HEK293 (cell line): ENCODE results near the gene TREX2.

Source experiments
- CTCF ChIA-PET: fragments of 350-600 bp; formaldehyde crosslinking; extraction: SDS; loops from one replicate; lab custom pipeline; 2021; ENCODE audit warnings: antibody characterized with exemption; lab: Yijun Ruan, JAX
- POLR2A ChIA-PET: fragments of 300-600 bp; formaldehyde crosslinking; extraction: SDS; loops from one replicate; lab custom pipeline; 2020; ENCODE audit warnings: antibody characterized with exemption, inconsistent platforms; lab: Yijun Ruan, JAX
- H3K27ac ChIP-seq: fragments of 200-500 bp; sonication (Bioruptor generic); 2 replicates; pipeline ENCODE4 v1.5.1; 2014; ENCODE audit warnings: low read depth, low read length, control low read depth, inconsistent platforms; ENCODE audit errors: extremely low read depth
- H3K36me3 ChIP-seq, 2 experiments: fragments of 200-500 bp in 1 of 2; sonication (Bioruptor generic) in 1 of 2; 1 replicate in 1 of 2; 2 replicates in 1 of 2; pipeline ENCODE4 v1.5.1; 2014 to 2017; ENCODE audit warnings: inconsistent platforms in 2 of 2, low read length in 2 of 2; ENCODE audit not compliant: control insufficient read depth in 2 of 2, insufficient read depth in 1 of 2
- H3K4me1 ChIP-seq: fragments of 200-500 bp; sonication (Bioruptor generic); 2 replicates; pipeline ENCODE4 v1.5.1; 2014; ENCODE audit warnings: mild to moderate bottlenecking, low read length, inconsistent platforms; ENCODE audit not compliant: control insufficient read depth, insufficient read depth
- H3K4me3 ChIP-seq: 2 replicates; pipeline ENCODE4 v1.5.1; 2011; ENCODE audit warnings: low read depth, mild to moderate bottlenecking, control low read depth, low read length, moderate library complexity
- H3K9me3 ChIP-seq: fragments of 200-500 bp; sonication (Bioruptor generic); 2 replicates; pipeline ENCODE4 v1.5.1; 2014; ENCODE audit warnings: low read depth, low read length, inconsistent platforms; ENCODE audit not compliant: control insufficient read depth, insufficient read depth
- GLIS2 ChIP-seq: fragments of 450-650 bp; formaldehyde crosslinking; IDR thresholded peaks from 2 replicates; pipeline ENCODE4 v1.5.1; 2016; ENCODE audit warnings: missing biosample characterization, missing genetic modification characterization
- PRDM10 ChIP-seq: fragments of 450-650 bp; formaldehyde crosslinking; IDR thresholded peaks from 2 replicates; pipeline ENCODE4 v1.5.1; 2016; ENCODE audit warnings: missing biosample characterization, missing genetic modification characterization
- SALL2 ChIP-seq: fragments of 450-650 bp; formaldehyde crosslinking; IDR thresholded peaks from 2 replicates; pipeline ENCODE4 v1.5.0; 2017; ENCODE audit warnings: missing biosample characterization, mild to moderate bottlenecking, missing genetic modification characterization, borderline replicate concordance
- SP7 ChIP-seq: fragments of 450-650 bp; formaldehyde crosslinking; IDR thresholded peaks from 2 replicates; pipeline ENCODE4 v1.5.1; 2016; ENCODE audit warnings: missing biosample characterization, missing genetic modification characterization
- ZBTB1 ChIP-seq: fragments of 450-650 bp; formaldehyde crosslinking; IDR thresholded peaks from 2 replicates; pipeline ENCODE4 v1.5.1; 2016; ENCODE audit warnings: missing biosample characterization, missing genetic modification characterization
- ZBTB17 ChIP-seq: fragments of 450-650 bp; formaldehyde crosslinking; IDR thresholded peaks from 2 replicates; pipeline ENCODE4 v1.5.1; 2016; ENCODE audit warnings: missing biosample characterization, missing genetic modification characterization
- ZBTB20 ChIP-seq: fragments of 450-650 bp; formaldehyde crosslinking; IDR thresholded peaks from 2 replicates; pipeline ENCODE4 v1.5.1; 2016; ENCODE audit warnings: missing biosample characterization, missing genetic modification characterization
- ZEB2 ChIP-seq: fragments of 450-650 bp; formaldehyde crosslinking; IDR thresholded peaks from 2 replicates; pipeline ENCODE4 v1.5.1; 2016; ENCODE audit warnings: missing biosample characterization, missing genetic modification characterization
- ZNF114 ChIP-seq: fragments of 450-650 bp; formaldehyde crosslinking; IDR thresholded peaks from 2 replicates; pipeline ENCODE4 v1.5.0; 2017; ENCODE audit warnings: missing biosample characterization, missing genetic modification characterization
- ZNF24 ChIP-seq: fragments of 450-650 bp; formaldehyde crosslinking; IDR thresholded peaks from 2 replicates; pipeline ENCODE4 v1.5.1; 2016; ENCODE audit warnings: missing biosample characterization, missing genetic modification characterization
- ZNF311 ChIP-seq: fragments of 450-650 bp; formaldehyde crosslinking; IDR thresholded peaks from 2 replicates; pipeline ENCODE4 v1.5.1; 2017; ENCODE audit warnings: missing biosample characterization, missing genetic modification characterization, borderline replicate concordance
- ZNF335 ChIP-seq: fragments of 450-650 bp; formaldehyde crosslinking; conservative IDR thresholded peaks from 2 replicates; pipeline ENCODE4 v1.5.1; 2016; ENCODE audit warnings: missing biosample characterization, missing genetic modification characterization
- ZNF366 ChIP-seq: fragments of 450-650 bp; formaldehyde crosslinking; conservative IDR thresholded peaks from 2 replicates; pipeline ENCODE4 v1.5.1; 2016; ENCODE audit warnings: missing biosample characterization, missing genetic modification characterization
- ZNF391 ChIP-seq: fragments of 450-650 bp; formaldehyde crosslinking; IDR thresholded peaks from 2 replicates; pipeline ENCODE4 v1.5.1; 2016; ENCODE audit warnings: low read depth, missing biosample characterization, missing genetic modification characterization, borderline replicate concordance
- ZNF404 ChIP-seq: fragments of 450-650 bp; formaldehyde crosslinking; IDR thresholded peaks from 2 replicates; pipeline ENCODE4 v1.5.1; 2017; ENCODE audit warnings: missing biosample characterization, missing genetic modification characterization
- ZNF521 ChIP-seq: fragments of 450-650 bp; formaldehyde crosslinking; IDR thresholded peaks from 2 replicates; pipeline ENCODE4 v1.5.1; 2017; ENCODE audit warnings: missing biosample characterization, mild to moderate bottlenecking, missing genetic modification characterization
- ZNF585B ChIP-seq: fragments of 450-650 bp; formaldehyde crosslinking; IDR thresholded peaks from 2 replicates; pipeline ENCODE4 v1.5.1; 2016; ENCODE audit warnings: missing biosample characterization, missing genetic modification characterization
- ZNF654 ChIP-seq: fragments of 450-650 bp; formaldehyde crosslinking; IDR thresholded peaks from 2 replicates; pipeline ENCODE4 v1.5.1; 2016; ENCODE audit warnings: low read depth, missing biosample characterization, missing genetic modification characterization
- ZNF776 ChIP-seq: fragments of 450-650 bp; formaldehyde crosslinking; IDR thresholded peaks from 2 replicates; pipeline ENCODE4 v1.5.0; 2017; ENCODE audit warnings: missing biosample characterization, missing genetic modification characterization, borderline replicate concordance
- TF ChIP-seq, protein P1 (sequence below): fragments of 450-650 bp; formaldehyde crosslinking; IDR thresholded peaks from 2 replicates; pipeline ENCODE4 v1.5.1; 2016; ENCODE audit warnings: missing biosample characterization, missing genetic modification characterization

Gene TREX2

GRCh38 chrX:153396320-153397195, 49.3 kb downstream of the TREX2 start (continued):
- TF ChIP-seq ZNF585B (tag by site-specific recombination) = no peak
- no peak for TF ChIP-seq ZNF114 (tag by site-specific recombination)
- TF ChIP-seq ZNF776 = no peak

DNA sequence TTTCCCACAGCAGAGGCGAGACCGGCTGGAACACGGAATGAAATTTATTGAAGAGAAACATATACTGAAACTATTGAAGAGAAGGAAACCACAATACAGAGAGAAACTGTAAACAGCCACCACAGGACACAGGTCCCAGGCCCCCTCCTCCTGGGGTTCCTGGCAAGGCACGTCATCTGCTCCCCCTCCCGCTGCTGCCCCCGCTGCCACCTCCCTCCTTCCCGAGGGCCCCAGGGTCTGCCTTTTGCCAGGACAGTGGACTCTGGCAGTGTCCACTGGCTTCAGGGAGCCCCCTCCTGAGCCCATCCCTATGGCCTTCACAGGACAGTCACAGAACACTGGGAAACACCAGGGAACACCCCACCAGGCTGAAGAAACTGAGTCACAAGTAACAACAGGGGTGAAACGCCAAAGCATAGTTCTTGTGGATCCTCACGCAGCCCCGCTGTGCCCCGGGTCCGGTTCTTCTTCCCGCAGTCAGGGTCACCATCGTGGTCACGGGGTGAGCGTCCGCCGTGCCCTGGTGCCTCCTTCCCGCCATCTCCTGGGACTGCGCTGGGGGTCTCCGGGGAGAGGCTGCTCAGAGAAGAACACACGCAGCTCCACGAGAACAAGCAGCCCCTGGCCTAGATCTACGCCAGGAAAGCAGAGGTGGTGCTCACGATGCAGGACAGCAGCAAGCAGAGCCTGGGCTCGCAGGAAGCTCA, 50.1 kb downstream of the TREX2 start:
- H3K4me3 ChIP-seq = no peak overlapping the region
- ChIA-PET CTCF (no interaction called here), POLR2A (no interaction called here)
- no peaks in the 10 kb centered on the region for H3K4me1 ChIP-seq
- no peak for TF ChIP-seq SP7
- TF ChIP-seq ZNF521 = no peak
- TF ChIP-seq, protein P1, sequence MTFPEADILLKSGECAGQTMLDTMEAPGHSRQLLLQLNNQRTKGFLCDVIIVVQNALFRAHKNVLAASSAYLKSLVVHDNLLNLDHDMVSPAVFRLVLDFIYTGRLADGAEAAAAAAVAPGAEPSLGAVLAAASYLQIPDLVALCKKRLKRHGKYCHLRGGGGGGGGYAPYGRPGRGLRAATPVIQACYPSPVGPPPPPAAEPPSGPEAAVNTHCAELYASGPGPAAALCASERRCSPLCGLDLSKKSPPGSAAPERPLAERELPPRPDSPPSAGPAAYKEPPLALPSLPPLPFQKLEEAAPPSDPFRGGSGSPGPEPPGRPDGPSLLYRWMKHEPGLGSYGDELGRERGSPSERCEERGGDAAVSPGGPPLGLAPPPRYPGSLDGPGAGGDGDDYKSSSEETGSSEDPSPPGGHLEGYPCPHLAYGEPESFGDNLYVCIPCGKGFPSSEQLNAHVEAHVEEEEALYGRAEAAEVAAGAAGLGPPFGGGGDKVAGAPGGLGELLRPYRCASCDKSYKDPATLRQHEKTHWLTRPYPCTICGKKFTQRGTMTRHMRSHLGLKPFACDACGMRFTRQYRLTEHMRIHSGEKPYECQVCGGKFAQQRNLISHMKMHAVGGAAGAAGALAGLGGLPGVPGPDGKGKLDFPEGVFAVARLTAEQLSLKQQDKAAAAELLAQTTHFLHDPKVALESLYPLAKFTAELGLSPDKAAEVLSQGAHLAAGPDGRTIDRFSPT (tag by site-specific recombination) = no peak
- TF ChIP-seq ZNF654 (tag by site-specific recombination) = no peak
- no peak for TF ChIP-seq SALL2 (tag by site-specific recombination)
- TF ChIP-seq GLIS2 = no peak
- no peak for TF ChIP-seq ZNF311
- TF ChIP-seq ZBTB1 (tag by site-specific recombination) = no peak
- TF ChIP-seq PRDM10 (tag by site-specific recombination) = no peak
- no peak for TF ChIP-seq ZBTB20 (tag by site-specific recombination)
- TF ChIP-seq ZNF24 (tag by site-specific recombination) = no peak
- TF ChIP-seq ZEB2 (tag by site-specific recombination) = no peak
- no peak for TF ChIP-seq ZNF366 (tag by site-specific recombination)
- TF ChIP-seq ZBTB17 = no peak
- no peak for TF ChIP-seq ZNF335 (tag by site-specific recombination)
- TF ChIP-seq ZNF404 (tag by site-specific recombination) = no peak
- TF ChIP-seq ZNF391 = no peak
- H3K36me3 ChIP-seq = no peaks in the 10 kb centered on the region
- H3K27ac ChIP-seq = no peak overlapping the region
- no peaks in the 10 kb centered on the region for H3K9me3 ChIP-seq
